Right lobe of liver (tissue), 6 donors: ENCODE results near the gene LRRC43. TPM values are rescaled to one million over a fixed set of nuclear protein-coding genes. Genes with fewer than 3 reads are reported as not detected.

ENCODE experiments used
- ATAC-seq, 4 donors: fragments of 200-7000 bp; cut with Tn5 transposase; one replicate each; pipeline ENCODE4 v1.9.1; 2020; ENCODE audit warnings: mild to moderate bottlenecking in 4 of 4, moderate library complexity in 4 of 4
- DNase-seq, 3 donors: peaks; one replicate each; pipeline ENCODE4 v3.0.0-alpha.2; 2020
- H3K27ac ChIP-seq, 3 donors: fragments of 200-600 bp; one replicate each; pipeline ENCODE4 v1.8.0; 2022
- H3K27me3 ChIP-seq, 2 donors: fragments of 200-600 bp; one replicate each; pipeline ENCODE4 v1.8.0; 2022
- H3K36me3 ChIP-seq, 4 donors: fragments of 200-600 bp; sonication (generic) in 1 of 4; one replicate each; pipeline versions ENCODE4 v1.5.1 to v1.8.0; 2017 to 2022; ENCODE audit warnings: control low read depth in 1 of 4
- H3K4me1 ChIP-seq, 4 donors: fragments of 200-600 bp; sonication (generic) in 1 of 4; one replicate each; pipeline versions ENCODE4 v1.5.1 to v1.8.0; 2017 to 2022; ENCODE audit warnings: control low read depth in 1 of 4
- H3K4me3 ChIP-seq, 3 donors: fragments of 200-600 bp; one replicate each; pipeline ENCODE4 v1.8.0; 2022
- H3K9me3 ChIP-seq, 4 donors: fragments of 200-600 bp; sonication (generic) in 1 of 4; one replicate each; pipeline versions ENCODE4 v1.5.1 to v1.8.0; 2017 to 2022; ENCODE audit warnings: control low read depth in 1 of 4
- CTCF ChIP-seq, 4 donors: fragments of 200-600 bp in 3 of 4; fragments of 450-650 bp in 1 of 4; IDR thresholded peaks; one replicate each; pipeline versions ENCODE4 v1.5.1 to v1.8.0; 2016 to 2022; ENCODE audit warnings: antibody characterized with exemption in 4 of 4, mild to moderate bottlenecking in 2 of 4
- POLR2A ChIP-seq: fragments of 450-650 bp; IDR thresholded peaks from one replicate; pipeline ENCODE4 v1.6.1; 2017; ENCODE audit warnings: antibody characterized with exemption, mild to moderate bottlenecking
- WGBS: methylation state at CpG from one replicate; pipeline ENCODE4 v1.1.6; 2018; ENCODE audit warnings: low coverage, low lambda C conversion rate; ENCODE audit not compliant: insufficient coverage; ENCODE audit errors: missing lambda C conversion rate; 5-methylcytosine and 5-hydroxymethylcytosine counted together
- intact Hi-C, 2 donors: fragments of 100-400 bp; cut with DNase I; formaldehyde crosslinking; loops; one replicate each; pipeline versions ENCODE4 v1.11.2 to v1.14.1; 2022
- total RNA-seq, 6 experiments: library from RNA; depleted of rRNA in 2 of 6; stranded (reverse); fragments of >200 nt in 2 of 6; fragmentation: NEBNext Ultra II Directional in 3 of 6; extraction: Animal tissue kit (Norgen Biotek cat#: 25700) in 3 of 6; gene quantifications; one replicate each; pipeline versions ENCODE4 v1.1.0 to v1.2.4, GENCODE V29; 2016 to 2023
- donor health status: DM: no; HTN: yes; CAD: no.
- donor health status: DM: no; HTN: no; CAD: no.
- donor health status: DM: no; HTN: no; CAD: no.
- donor health status: DM: no; HTN: yes; CAD: no.
- donor health status: DM: no; HTN: yes; CAD: no.

Gene LRRC43
- total RNA-seq, 6 experiments from 2014 or later = 0.26 to 0.37 (median 0.31) TPM; not detected in 3

- 92% methylated on average over 2 of the region's 8 CpGs for WGBS
- no peak for DNase-seq
- intact Hi-C loops = loop anchor here (5.0 to 10.0 kb wide), 2 partner anchors 55 to 57 kb away; no protein-coding TSS in a partner anchor
- TF ChIP-seq POLR2A (no peak), CTCF (IDR thresholded peaks at IDR 0.05) (no peak)
- no peak for ATAC-seq
- H3K27me3 ChIP-seq = no peaks in the 10 kb centered on the region
- H3K36me3 ChIP-seq = peaks cover 9 to 28% (median 14%) of the 10 kb centered on the region in 4 donors
- no peaks in the 10 kb centered on the region for H3K4me1 ChIP-seq
- H3K27ac ChIP-seq = no peak overlapping the region
- H3K9me3 ChIP-seq = no peaks in the 10 kb centered on the region
- H3K4me3 ChIP-seq = no peak overlapping the region
Measured at GRCh38 chr12:122139941-122140340, 43.0 kb upstream of the LRRC43 start.

GRCh38 chr12:122140467-122141257 is 42.3 kb upstream of the LRRC43 start:
- H3K4me1 ChIP-seq = no peaks in the 10 kb centered on the region
- DNase-seq = no peak
- intact Hi-C loops = loop anchor here in 1 of 2 donors (10.0 kb wide), 1 partner anchor 54 kb away; no protein-coding TSS in a partner anchor
- ATAC-seq = no peak
- no peak for TF ChIP-seq CTCF (IDR thresholded peaks at IDR 0.05)
- no peak for TF ChIP-seq POLR2A
- peaks cover 5 to 28% (median 10%) of the 10 kb centered on the region in 4 donors for H3K36me3 ChIP-seq
- H3K27ac ChIP-seq = no peak overlapping the region
- H3K9me3 ChIP-seq = no peaks in the 10 kb centered on the region
- no peaks in the 10 kb centered on the region for H3K27me3 ChIP-seq
- 63% methylated on average over 2 of the region's 19 CpGs for WGBS
- no peak overlapping the region for H3K4me3 ChIP-seq

- no peak overlapping the region for H3K4me3 ChIP-seq
- peaks cover 5 to 28% (median 10%) of the 10 kb centered on the region in 4 donors for H3K36me3 ChIP-seq
- TF ChIP-seq CTCF (IDR thresholded peaks at IDR 0.05) (no peak), POLR2A (no peak)
- no peaks in the 10 kb centered on the region for H3K9me3 ChIP-seq
- WGBS = 40% methylated on average over 1 of the region's 21 CpGs
- no peak overlapping the region for H3K27ac ChIP-seq
- no peaks in the 10 kb centered on the region for H3K4me1 ChIP-seq
- intact Hi-C loops = loop anchor here in 1 of 2 donors (10.0 kb wide), 1 partner anchor 53 kb away; no protein-coding TSS in a partner anchor
- ATAC-seq (no peak), DNase-seq (no peak)
- no peaks in the 10 kb centered on the region for H3K27me3 ChIP-seq
Measured at GRCh38 chr12:122141911-122142725, 40.8 kb upstream of the LRRC43 start.

GRCh38 chr12:122142857-122143256 is 40.1 kb upstream of the LRRC43 start:
- Histone ChIP-seq H3K4me3 (no peak overlapping the region), H3K36me3 (peaks cover 5 to 28% (median 10%) of the 10 kb centered on the region in 4 donors), H3K9me3 (no peaks in the 10 kb centered on the region), H3K27ac (no peak overlapping the region), H3K27me3 (no peaks in the 10 kb centered on the region), H3K4me1 (no peaks in the 10 kb centered on the region)
- intact Hi-C loops = loop anchor here in 1 of 2 donors (10.0 kb wide), 1 partner anchor 52 kb away; no protein-coding TSS in a partner anchor
- ATAC-seq = no peak
- WGBS = 80% methylated on average over 1 of the region's 6 CpGs
- no peak for DNase-seq
- TF ChIP-seq POLR2A (no peak), CTCF (IDR thresholded peaks at IDR 0.05) (no peak)
